Ovary (tissue), 3 donors: ENCODE results near the gene ADGRG1.

ENCODE experiments used
- EP300 ChIP-seq: sonication (generic); formaldehyde crosslinking; IDR thresholded peaks from one replicate; pipeline ENCODE4 v1.6.1; 2017; ENCODE audit warnings: antibody characterized with exemption
- POLR2A ChIP-seq: fragments of 450-650 bp; IDR thresholded peaks from one replicate; pipeline ENCODE4 v1.6.1; 2017; ENCODE audit warnings: antibody characterized with exemption, mild to moderate bottlenecking, moderate library complexity
- TF ChIP-seq, protein P1 (sequence below), 3 donors: fragments of 450-650 bp in 2 of 3; fragments of 200-600 bp in 1 of 3; IDR thresholded peaks; one replicate each; pipeline versions ENCODE4 v1.5.1 to v1.8.0; 2016 to 2022; ENCODE audit warnings: antibody characterized with exemption in 3 of 3, mild to moderate bottlenecking in 1 of 3
- donor health status: DM: no; HTN: no; CAD: no.

DNA sequence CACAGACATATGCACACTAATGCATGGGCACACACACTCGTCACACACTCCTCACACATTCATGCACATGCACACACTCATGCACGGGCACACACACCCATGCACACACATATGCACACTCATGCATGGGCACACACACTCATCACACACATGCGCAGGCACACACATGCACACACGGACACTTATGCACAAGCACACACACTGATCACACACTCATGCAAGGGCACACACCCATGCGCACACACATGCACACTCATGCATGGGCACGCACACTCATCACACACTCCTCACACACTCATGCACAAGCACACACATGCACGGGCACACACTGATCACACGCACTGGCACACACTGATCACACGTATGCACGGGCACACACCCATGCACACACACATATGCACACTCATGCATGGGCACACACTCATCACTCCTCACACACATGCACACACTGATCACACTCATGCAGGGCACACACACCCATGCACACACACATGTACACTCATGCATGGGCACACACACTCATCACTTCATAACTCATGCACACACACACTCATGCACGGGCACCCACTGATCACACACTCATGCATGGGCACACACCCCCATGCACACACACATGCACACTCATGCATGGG lies 16.1 kb downstream of the ADGRG1 start:
- TF ChIP-seq EP300 (no peak), POLR2A (no peak)
- TF ChIP-seq, protein P1, sequence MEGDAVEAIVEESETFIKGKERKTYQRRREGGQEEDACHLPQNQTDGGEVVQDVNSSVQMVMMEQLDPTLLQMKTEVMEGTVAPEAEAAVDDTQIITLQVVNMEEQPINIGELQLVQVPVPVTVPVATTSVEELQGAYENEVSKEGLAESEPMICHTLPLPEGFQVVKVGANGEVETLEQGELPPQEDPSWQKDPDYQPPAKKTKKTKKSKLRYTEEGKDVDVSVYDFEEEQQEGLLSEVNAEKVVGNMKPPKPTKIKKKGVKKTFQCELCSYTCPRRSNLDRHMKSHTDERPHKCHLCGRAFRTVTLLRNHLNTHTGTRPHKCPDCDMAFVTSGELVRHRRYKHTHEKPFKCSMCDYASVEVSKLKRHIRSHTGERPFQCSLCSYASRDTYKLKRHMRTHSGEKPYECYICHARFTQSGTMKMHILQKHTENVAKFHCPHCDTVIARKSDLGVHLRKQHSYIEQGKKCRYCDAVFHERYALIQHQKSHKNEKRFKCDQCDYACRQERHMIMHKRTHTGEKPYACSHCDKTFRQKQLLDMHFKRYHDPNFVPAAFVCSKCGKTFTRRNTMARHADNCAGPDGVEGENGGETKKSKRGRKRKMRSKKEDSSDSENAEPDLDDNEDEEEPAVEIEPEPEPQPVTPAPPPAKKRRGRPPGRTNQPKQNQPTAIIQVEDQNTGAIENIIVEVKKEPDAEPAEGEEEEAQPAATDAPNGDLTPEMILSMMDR (IDR thresholded peaks at IDR 0.05) = no peak
